Esophagus muscularis mucosa (tissue), 4 donors: Measurements from ENCODE around the gene PIK3R4. TPM values are rescaled to one million over a fixed set of nuclear protein-coding genes. Genes with fewer than 3 reads are reported as not detected.

ENCODE experiments used
- DNase-seq: peaks from one replicate; pipeline ENCODE4 v3.0.0-alpha.2; 2017; ENCODE audit errors: extremely low spot score
- H3K27ac ChIP-seq, 4 donors: fragments of 200-600 bp; sonication (generic); replicated peaks in 1 of 4; 1 replicate in 3 of 4; 2 replicates in 1 of 4; pipeline ENCODE4 v1.5.1; 2016 to 2019; ENCODE audit warnings: mild to moderate bottlenecking in 1 of 4
- H3K27me3 ChIP-seq, 4 donors: fragments of 200-600 bp; sonication (generic); one replicate each; pipeline versions ENCODE4 v1.5.1 to v1.6.0; 2016 to 2019
- H3K36me3 ChIP-seq, 4 donors: fragments of 200-600 bp; sonication (generic); one replicate each; pipeline ENCODE4 v1.5.1; 2016 to 2019
- H3K4me1 ChIP-seq, 4 donors: fragments of 200-600 bp; sonication (generic); one replicate each; pipeline ENCODE4 v1.5.1; 2016 to 2019
- H3K4me3 ChIP-seq, 4 donors: fragments of 200-600 bp; sonication (generic); 1 replicate in 2 of 4; 2 replicates in 2 of 4; pipeline ENCODE4 v1.5.1; 2016 to 2019; ENCODE audit warnings: mild to moderate bottlenecking in 4 of 4, moderate library complexity in 1 of 4
- H3K9me3 ChIP-seq, 4 donors: fragments of 200-600 bp; sonication (generic); 1 replicate in 3 of 4; 2 replicates in 1 of 4; pipeline ENCODE4 v1.5.1; 2016 to 2019
- EP300 ChIP-seq: sonication (generic); formaldehyde crosslinking; IDR thresholded peaks from one replicate; pipeline ENCODE4 v1.6.1; 2017; ENCODE audit warnings: antibody characterized with exemption
- POLR2A ChIP-seq: fragments of 450-650 bp; IDR thresholded peaks from one replicate; pipeline ENCODE4 v1.6.1; 2017; ENCODE audit warnings: antibody characterized with exemption, moderate library complexity, mild to moderate bottlenecking, low read depth
- POLR2AphosphoS5 ChIP-seq, 2 donors: sonication (generic); formaldehyde crosslinking; IDR thresholded peaks; one replicate each; pipeline ENCODE4 v1.6.1; 2017; ENCODE audit warnings: antibody characterized with exemption in 2 of 2
- WGBS: methylation state at CpG from one replicate; pipeline ENCODE4 v1.1.5; 2018; 5-methylcytosine and 5-hydroxymethylcytosine counted together
- intact Hi-C: fragments of 100-400 bp; cut with DNase I; formaldehyde crosslinking; loops from one replicate; pipeline ENCODE4 v1.15.1; 2023
- total RNA-seq, 4 donors: library from RNA; depleted of rRNA; stranded (reverse); fragments of >200 nt; gene quantifications; one replicate each; pipeline versions ENCODE4 v1.1.0 to v1.2.1, GENCODE V29; 2016
- TF ChIP-seq, protein P1 (sequence below), 3 experiments: fragments of 200-600 bp in 2 of 3; fragments of 450-650 bp in 1 of 3; sonication (generic) in 2 of 3; IDR thresholded peaks; one replicate each; pipeline ENCODE4 v1.5.1; 2017 to 2019; ENCODE audit warnings: antibody characterized with exemption in 3 of 3, mild to moderate bottlenecking in 2 of 3, moderate library complexity in 1 of 3

Gene PIK3R4
- total RNA-seq, 4 donors from 2014 or later = 30.6 to 40.0 (median 38.0) TPM

- Histone ChIP-seq H3K4me1 (peaks cover 15 to 40% (median 27%) of the 10 kb centered on the region in 4 donors), H3K4me3 (no peak overlapping the region), H3K9me3 (no peaks in the 10 kb centered on the region), H3K36me3 (peaks cover 3 to 40% (median 16%) of the 10 kb centered on the region in 4 donors), H3K27me3 (no peaks in the 10 kb centered on the region), H3K27ac (no peak overlapping the region)
- intact Hi-C loops = no loop called here
- DNase-seq = no peak
- 93% methylated on average over 4 of the region's 4 CpGs for WGBS
- TF ChIP-seq EP300 (no peak), POLR2A (no peak), POLR2AphosphoS5 (IDR thresholded peaks at IDR 0.05) (no peak)
- TF ChIP-seq, protein P1, sequence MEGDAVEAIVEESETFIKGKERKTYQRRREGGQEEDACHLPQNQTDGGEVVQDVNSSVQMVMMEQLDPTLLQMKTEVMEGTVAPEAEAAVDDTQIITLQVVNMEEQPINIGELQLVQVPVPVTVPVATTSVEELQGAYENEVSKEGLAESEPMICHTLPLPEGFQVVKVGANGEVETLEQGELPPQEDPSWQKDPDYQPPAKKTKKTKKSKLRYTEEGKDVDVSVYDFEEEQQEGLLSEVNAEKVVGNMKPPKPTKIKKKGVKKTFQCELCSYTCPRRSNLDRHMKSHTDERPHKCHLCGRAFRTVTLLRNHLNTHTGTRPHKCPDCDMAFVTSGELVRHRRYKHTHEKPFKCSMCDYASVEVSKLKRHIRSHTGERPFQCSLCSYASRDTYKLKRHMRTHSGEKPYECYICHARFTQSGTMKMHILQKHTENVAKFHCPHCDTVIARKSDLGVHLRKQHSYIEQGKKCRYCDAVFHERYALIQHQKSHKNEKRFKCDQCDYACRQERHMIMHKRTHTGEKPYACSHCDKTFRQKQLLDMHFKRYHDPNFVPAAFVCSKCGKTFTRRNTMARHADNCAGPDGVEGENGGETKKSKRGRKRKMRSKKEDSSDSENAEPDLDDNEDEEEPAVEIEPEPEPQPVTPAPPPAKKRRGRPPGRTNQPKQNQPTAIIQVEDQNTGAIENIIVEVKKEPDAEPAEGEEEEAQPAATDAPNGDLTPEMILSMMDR (IDR thresholded peaks at IDR 0.05) = no peak
Observed at GRCh38 chr3:130738241-130738640, 8.4 kb downstream of the PIK3R4 start.

GRCh38 chr3:130737622-130738021 lies 9.0 kb downstream of the PIK3R4 start:
- no peak for TF ChIP-seq POLR2AphosphoS5 (IDR thresholded peaks at IDR 0.05)
- TF ChIP-seq, protein P1 (IDR thresholded peaks at IDR 0.05) = no peak
- no peak for TF ChIP-seq POLR2A
- TF ChIP-seq EP300 = no peak
- DNase-seq = no peak
- intact Hi-C loops = no loop called here
- Histone ChIP-seq H3K4me1 (peaks cover 9 to 34% (median 21%) of the 10 kb centered on the region in 4 donors), H3K4me3 (no peak overlapping the region), H3K27me3 (no peaks in the 10 kb centered on the region), H3K36me3 (peaks cover 3 to 44% (median 18%) of the 10 kb centered on the region in 4 donors), H3K9me3 (no peaks in the 10 kb centered on the region), H3K27ac (no peak overlapping the region)
- WGBS = 97% methylated on average over 2 of the region's 2 CpGs

GRCh38 chr3:130733236-130733875 lies 13.3 kb downstream of the PIK3R4 start:
- Histone ChIP-seq H3K27me3 (no peaks in the 10 kb centered on the region), H3K4me3 (no peak overlapping the region), H3K27ac (no peak overlapping the region), H3K4me1 (peaks cover under 1 to 11% (median 5%) of the 10 kb centered on the region in 4 donors), H3K36me3 (peaks cover 3 to 34% (median 17%) of the 10 kb centered on the region in 4 donors), H3K9me3 (no peaks in the 10 kb centered on the region)
- TF ChIP-seq POLR2AphosphoS5 (IDR thresholded peaks at IDR 0.05) = no peak
- TF ChIP-seq, protein P1 (IDR thresholded peaks at IDR 0.05) = no peak
- no peak for TF ChIP-seq POLR2A
- TF ChIP-seq EP300 = no peak
- DNase-seq = no peak
- WGBS = 92% methylated on average over 8 of the region's 8 CpGs
- intact Hi-C loops = no loop called here

- no peaks in the 10 kb centered on the region for H3K27me3 ChIP-seq
- intact Hi-C loops = no loop called here
- WGBS = 86% methylated on average over 2 of the region's 2 CpGs
- TF ChIP-seq, protein P1 (IDR thresholded peaks at IDR 0.05) = no peak
- no peak for TF ChIP-seq POLR2A
- TF ChIP-seq EP300 = no peak
- TF ChIP-seq POLR2AphosphoS5 (IDR thresholded peaks at IDR 0.05) = no peak
- peaks cover 3 to 34% (median 17%) of the 10 kb centered on the region in 4 donors for H3K36me3 ChIP-seq
- no peak overlapping the region for H3K4me3 ChIP-seq
- no peak for DNase-seq
- H3K27ac ChIP-seq = no peak overlapping the region
- peaks cover 3 to 16% (median 10%) of the 10 kb centered on the region in 4 donors for H3K4me1 ChIP-seq
- no peaks in the 10 kb centered on the region for H3K9me3 ChIP-seq
Observed at GRCh38 chr3:130732501-130732900, 14.1 kb downstream of the PIK3R4 start.

DNA sequence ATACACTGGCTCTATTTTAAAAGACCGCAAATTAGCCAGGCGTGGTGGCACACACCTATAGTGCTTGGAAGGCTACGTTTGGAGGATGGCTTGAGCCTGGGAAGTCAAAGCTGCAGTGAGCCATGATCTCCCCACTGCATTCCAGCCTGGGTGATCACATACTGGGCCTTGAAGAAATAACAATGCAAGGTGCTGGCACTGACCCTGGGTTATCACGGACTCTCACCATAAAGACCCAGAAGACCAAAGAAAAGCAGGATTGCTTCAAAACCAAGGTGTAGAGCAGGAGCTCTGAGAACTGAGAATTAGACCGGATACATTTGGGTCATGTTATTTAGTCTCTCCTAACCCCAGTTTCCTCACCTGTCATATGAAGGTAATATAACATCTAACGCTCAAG lies 14.8 kb downstream of the PIK3R4 start:
- TF ChIP-seq POLR2A = no peak
- TF ChIP-seq, protein P1 (IDR thresholded peaks at IDR 0.05) = no peak
- TF ChIP-seq POLR2AphosphoS5 (IDR thresholded peaks at IDR 0.05) = no peak
- no peak for TF ChIP-seq EP300
- intact Hi-C loops = no loop called here
- H3K9me3 ChIP-seq = no peaks in the 10 kb centered on the region
- H3K27me3 ChIP-seq = no peaks in the 10 kb centered on the region
- peaks cover 3 to 18% (median 10%) of the 10 kb centered on the region in 4 donors for H3K4me1 ChIP-seq
- WGBS = 96% methylated on average over 6 of the region's 6 CpGs
- no peak for DNase-seq
- H3K36me3 ChIP-seq = peaks cover 3 to 34% (median 17%) of the 10 kb centered on the region in 4 donors
- H3K4me3 ChIP-seq = no peak overlapping the region
- H3K27ac ChIP-seq = no peak overlapping the region
